Lower lobe of right lung (tissue), 2 donors: ENCODE results near the gene SAAL1. TPM values are rescaled to one million over a fixed set of nuclear protein-coding genes. Genes with fewer than 3 reads are reported as not detected.

Experiments used
- ATAC-seq, 2 donors: fragments of 200-7000 bp; cut with Tn5 transposase; one replicate each; pipeline ENCODE4 v1.9.1; 2020 to 2022; ENCODE audit warnings: mild to moderate bottlenecking in 2 of 2, moderate library complexity in 2 of 2
- DNase-seq: peaks from one replicate; pipeline ENCODE4 v3.0.0-alpha.2; 2020
- H3K27ac ChIP-seq: fragments of 200-600 bp; one replicate; pipeline ENCODE4 v1.8.0; 2022
- H3K27me3 ChIP-seq: fragments of 200-600 bp; one replicate; pipeline ENCODE4 v1.8.0; 2022; ENCODE audit warnings: low read depth
- H3K36me3 ChIP-seq: fragments of 200-600 bp; one replicate; pipeline ENCODE4 v1.8.0; 2022; ENCODE audit warnings: mild to moderate bottlenecking
- H3K4me1 ChIP-seq: fragments of 200-600 bp; one replicate; pipeline ENCODE4 v1.8.0; 2022
- H3K4me3 ChIP-seq: fragments of 200-600 bp; one replicate; pipeline ENCODE4 v1.8.0; 2022; ENCODE audit warnings: mild to moderate bottlenecking
- H3K9me3 ChIP-seq: fragments of 200-600 bp; one replicate; pipeline ENCODE4 v1.8.0; 2022
- intact Hi-C: fragments of 100-400 bp; cut with DNase I; formaldehyde crosslinking; loops from one replicate; pipeline ENCODE4 v1.11.0; 2022
- total RNA-seq: library from RNA; stranded (reverse); fragmentation: NEBNext Ultra II Directional; extraction: Animal tissue kit (Norgen Biotek cat#: 25700); gene quantifications from one replicate; pipeline ENCODE4 v1.2.1, GENCODE V29; 2021
- TF ChIP-seq, protein P1 (sequence below): fragments of 200-600 bp; IDR thresholded peaks from one replicate; pipeline ENCODE4 v1.8.0; 2022; ENCODE audit warnings: antibody characterized with exemption, mild to moderate bottlenecking
- donor health status: DM: no; HTN: yes; CAD: no; lungs with severe emphysema.

SAAL1 gene
- total RNA-seq, 1 donor from 2014 or later, result 9.5 TPM

- no peaks in the 10 kb centered on the region for H3K36me3 ChIP-seq
- intact Hi-C loops, result no loop called here
- H3K9me3 ChIP-seq, result no peaks in the 10 kb centered on the region
- no peaks in the 10 kb centered on the region for H3K27me3 ChIP-seq
- ATAC-seq, result no peak
- no peak overlapping the region for H3K4me3 ChIP-seq
- H3K4me1 ChIP-seq, result no peaks in the 10 kb centered on the region
- TF ChIP-seq, protein P1, sequence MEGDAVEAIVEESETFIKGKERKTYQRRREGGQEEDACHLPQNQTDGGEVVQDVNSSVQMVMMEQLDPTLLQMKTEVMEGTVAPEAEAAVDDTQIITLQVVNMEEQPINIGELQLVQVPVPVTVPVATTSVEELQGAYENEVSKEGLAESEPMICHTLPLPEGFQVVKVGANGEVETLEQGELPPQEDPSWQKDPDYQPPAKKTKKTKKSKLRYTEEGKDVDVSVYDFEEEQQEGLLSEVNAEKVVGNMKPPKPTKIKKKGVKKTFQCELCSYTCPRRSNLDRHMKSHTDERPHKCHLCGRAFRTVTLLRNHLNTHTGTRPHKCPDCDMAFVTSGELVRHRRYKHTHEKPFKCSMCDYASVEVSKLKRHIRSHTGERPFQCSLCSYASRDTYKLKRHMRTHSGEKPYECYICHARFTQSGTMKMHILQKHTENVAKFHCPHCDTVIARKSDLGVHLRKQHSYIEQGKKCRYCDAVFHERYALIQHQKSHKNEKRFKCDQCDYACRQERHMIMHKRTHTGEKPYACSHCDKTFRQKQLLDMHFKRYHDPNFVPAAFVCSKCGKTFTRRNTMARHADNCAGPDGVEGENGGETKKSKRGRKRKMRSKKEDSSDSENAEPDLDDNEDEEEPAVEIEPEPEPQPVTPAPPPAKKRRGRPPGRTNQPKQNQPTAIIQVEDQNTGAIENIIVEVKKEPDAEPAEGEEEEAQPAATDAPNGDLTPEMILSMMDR, result no peak
- no peak for DNase-seq
- no peak overlapping the region for H3K27ac ChIP-seq
Measured at GRCh38 chr11:18063125-18063524, 42.8 kb downstream of the SAAL1 start.

- Histone ChIP-seq H3K9me3 (no peaks in the 10 kb centered on the region), H3K36me3 (no peaks in the 10 kb centered on the region), H3K27ac (no peak overlapping the region), H3K4me3 (no peak overlapping the region), H3K4me1 (no peaks in the 10 kb centered on the region), H3K27me3 (no peaks in the 10 kb centered on the region)
- intact Hi-C loops, result no loop called here
- ATAC-seq (no peak), DNase-seq (no peak)
- TF ChIP-seq, protein P1, result no peak
Measured at GRCh38 chr11:18061351-18061750, 44.5 kb downstream of the SAAL1 start.

DNA sequence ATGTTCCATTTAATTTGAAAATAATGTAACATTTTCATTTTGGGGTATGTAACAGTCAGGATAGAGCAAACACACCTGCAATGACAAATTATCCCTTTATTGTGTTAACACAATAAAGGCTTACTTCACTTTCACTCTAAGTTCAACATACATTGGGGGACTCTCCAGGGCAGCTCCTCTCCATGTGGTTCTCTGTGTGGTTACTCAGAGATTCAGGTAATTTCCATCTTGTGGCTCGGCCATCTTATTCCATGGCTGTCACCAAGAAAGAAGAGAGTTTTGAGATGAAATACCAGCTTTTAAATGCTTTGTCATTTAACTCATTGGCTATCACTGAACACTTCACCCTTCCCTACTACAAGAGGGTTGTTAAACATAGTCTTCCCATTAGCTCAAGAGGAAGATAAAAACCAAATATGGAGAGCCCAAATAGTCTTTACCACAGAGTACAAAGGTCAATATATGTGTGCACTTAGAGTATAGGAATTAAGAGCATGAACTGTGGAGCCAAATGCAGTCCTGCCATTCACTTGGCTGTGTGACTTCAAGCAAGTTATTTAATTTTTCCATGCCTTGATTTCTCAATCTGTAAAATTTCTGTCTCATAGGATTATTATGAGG is 49.2 kb downstream of the SAAL1 start:
- ATAC-seq (no peak), DNase-seq (no peak)
- intact Hi-C loops, result no loop called here
- Histone ChIP-seq H3K27ac (no peak overlapping the region), H3K9me3 (no peaks in the 10 kb centered on the region), H3K4me3 (no peak overlapping the region), H3K27me3 (no peaks in the 10 kb centered on the region), H3K36me3 (no peaks in the 10 kb centered on the region), H3K4me1 (no peaks in the 10 kb centered on the region)
- TF ChIP-seq, protein P1, result no peak

DNA sequence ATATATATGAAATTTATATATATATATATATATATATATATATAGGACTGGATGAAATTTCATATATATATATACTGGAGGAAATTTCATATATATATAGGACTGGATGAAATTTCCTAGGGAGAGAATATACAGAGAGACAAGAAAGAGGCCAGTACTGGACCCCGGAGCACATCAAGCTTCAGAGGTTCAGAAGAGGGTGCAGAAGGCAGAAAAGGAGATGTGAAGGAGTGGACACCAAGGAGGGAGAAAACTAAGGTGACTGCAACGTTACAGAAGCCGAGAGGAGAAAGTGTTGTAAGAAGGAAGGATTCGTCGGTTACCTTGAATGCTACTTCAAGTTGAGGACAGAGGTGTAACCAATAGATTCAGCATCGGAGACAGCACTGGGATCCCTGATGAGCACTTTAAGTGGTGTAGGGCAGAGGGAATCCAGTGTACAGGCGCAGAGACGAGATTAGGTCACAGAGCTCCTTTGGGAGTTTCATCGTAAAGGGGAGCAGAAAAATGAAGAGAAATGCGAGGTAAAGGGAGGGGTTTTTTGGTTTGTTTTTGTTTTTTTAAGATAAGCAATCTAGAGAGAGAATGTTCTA is 51.3 kb downstream of the SAAL1 start:
- no peak for DNase-seq
- H3K4me3 ChIP-seq, result no peak overlapping the region
- intact Hi-C loops, result no loop called here
- H3K9me3 ChIP-seq, result no peaks in the 10 kb centered on the region
- H3K4me1 ChIP-seq, result no peaks in the 10 kb centered on the region
- H3K27ac ChIP-seq, result no peak overlapping the region
- no peak for ATAC-seq
- TF ChIP-seq, protein P1, result no peak
- H3K27me3 ChIP-seq, result no peaks in the 10 kb centered on the region
- no peaks in the 10 kb centered on the region for H3K36me3 ChIP-seq

DNA sequence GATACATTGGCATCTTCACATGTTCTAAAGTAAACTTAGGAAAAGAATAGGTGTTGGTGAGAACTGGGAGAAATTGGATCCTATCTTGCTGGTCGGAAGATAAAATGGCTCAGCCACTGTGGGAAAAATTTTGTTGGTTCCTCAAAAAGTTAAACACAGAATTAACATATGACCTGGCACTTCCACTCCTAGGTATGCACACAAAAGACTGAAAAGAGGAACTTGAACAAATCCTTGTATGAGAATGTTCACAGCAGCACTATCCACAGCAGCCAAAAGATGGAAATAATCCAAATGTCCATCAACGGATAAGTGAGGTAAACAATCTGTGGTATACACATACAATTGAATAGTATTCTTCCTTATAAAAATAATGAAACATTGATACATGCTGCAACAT is 55.0 kb downstream of the SAAL1 start:
- Histone ChIP-seq H3K4me3 (no peak overlapping the region), H3K4me1 (no peaks in the 10 kb centered on the region), H3K27me3 (peaks cover 7% of the 10 kb centered on the region), H3K9me3 (no peaks in the 10 kb centered on the region), H3K36me3 (no peaks in the 10 kb centered on the region), H3K27ac (no peak overlapping the region)
- intact Hi-C loops, result no loop called here
- TF ChIP-seq, protein P1, result no peak
- DNase-seq (no peak), ATAC-seq (no peak)
